Right ventricle myocardium inferior (tissue), 1 donor: ENCODE results near the gene CST7. TPM values are rescaled to one million over a fixed set of nuclear protein-coding genes. Genes with fewer than 3 reads are reported as not detected.
"Not testable (repeated sequence)": the region's sequence is repeated elsewhere in the genome, so short reads cannot be mapped to it uniquely, and the experiment has no call there.

ENCODE experiments used
- ATAC-seq: fragments of 200-7000 bp; cut with Tn5 transposase; one replicate; pipeline ENCODE4 v1.9.1; 2020; ENCODE audit warnings: mild to moderate bottlenecking, moderate library complexity
- DNase-seq: peaks from one replicate; pipeline ENCODE4 v3.0.0; 2021; ENCODE audit errors: missing footprints
- intact Hi-C: fragments of 100-400 bp; cut with DNase I; formaldehyde crosslinking; loops from one replicate; pipeline ENCODE4 v1.11.0; 2022
- total RNA-seq: library from RNA; stranded (reverse); fragmentation: NEBNext Ultra II Directional; extraction: Animal tissue kit (Norgen Biotek cat#: 25700); gene quantifications from one replicate; pipeline ENCODE4 v1.2.1, GENCODE V29; 2021
- donor health status: DM: no; HTN: yes; CAD: no; lungs with severe emphysema.

The CST7 gene
- total RNA-seq, 1 donor from 2014 or later, result 1.4 TPM

DNA sequence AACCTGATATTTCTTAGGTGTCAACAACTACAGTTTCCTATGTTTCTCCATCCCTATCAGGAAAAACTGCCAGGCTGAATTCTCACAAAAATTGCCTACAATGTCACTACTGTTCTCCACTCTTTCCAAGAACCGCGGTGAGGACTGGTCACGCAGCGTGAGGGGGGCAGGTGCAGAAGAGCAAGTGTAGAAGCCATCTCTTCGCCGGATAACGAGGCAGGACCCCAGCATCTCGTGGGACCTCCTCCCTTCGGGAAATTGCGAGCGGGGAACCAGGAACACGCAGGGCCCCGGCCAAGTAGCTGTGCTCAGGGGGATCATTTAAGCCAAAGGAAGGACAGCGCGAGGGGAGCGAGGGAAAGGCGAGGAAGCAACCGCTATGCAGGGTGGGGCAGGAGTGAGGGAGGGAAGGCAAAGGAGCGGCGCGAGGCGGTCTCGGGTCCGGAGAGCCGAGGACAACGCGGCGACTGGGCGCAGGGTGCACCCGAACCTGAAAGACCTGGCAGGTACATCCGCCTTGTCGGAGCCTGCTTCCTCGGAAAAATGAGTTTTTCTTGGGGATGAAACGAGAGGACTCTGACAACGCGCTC lies 42.9 kb downstream of the CST7 start:
- DNase-seq, result no peak
- intact Hi-C loops, result loop anchor here (2.0 to 5.0 kb wide), 2 partner anchors 200 to 399 kb away; partner anchors contain the start of gene ABHD12
- ATAC-seq, result no peak

GRCh38 chr20:24992487-24993205 lies 43.6 kb downstream of the CST7 start, which contains the start of gene APMAP:
Gene APMAP (minus strand): TSS chr20:24992751. CDS start chr20:24992688, 63 bp downstream.
- ATAC-seq (peak; percentile 97), DNase-seq (peak; percentile 99)
- intact Hi-C loops, result loop anchor here (2.0 to 5.0 kb wide), 2 partner anchors 200 to 398 kb away; partner anchors contain the start of gene ABHD12

GRCh38 chr20:24993337-24994185 lies 44.5 kb downstream of the CST7 start:
- intact Hi-C loops, result loop anchor here (2.0 to 5.0 kb wide), 3 partner anchors 69 to 397 kb away; partner anchors contain the start of gene ABHD12
- ATAC-seq, result peak; percentile 9
- no peak for DNase-seq

GRCh38 chr20:24994186-24994465 lies 45.1 kb downstream of the CST7 start:
- DNase-seq, result no peak
- intact Hi-C loops, result loop anchor here (2.0 to 5.0 kb wide), 2 partner anchors 69 to 198 kb away; no protein-coding TSS in a partner anchor
- no peak for ATAC-seq

DNA sequence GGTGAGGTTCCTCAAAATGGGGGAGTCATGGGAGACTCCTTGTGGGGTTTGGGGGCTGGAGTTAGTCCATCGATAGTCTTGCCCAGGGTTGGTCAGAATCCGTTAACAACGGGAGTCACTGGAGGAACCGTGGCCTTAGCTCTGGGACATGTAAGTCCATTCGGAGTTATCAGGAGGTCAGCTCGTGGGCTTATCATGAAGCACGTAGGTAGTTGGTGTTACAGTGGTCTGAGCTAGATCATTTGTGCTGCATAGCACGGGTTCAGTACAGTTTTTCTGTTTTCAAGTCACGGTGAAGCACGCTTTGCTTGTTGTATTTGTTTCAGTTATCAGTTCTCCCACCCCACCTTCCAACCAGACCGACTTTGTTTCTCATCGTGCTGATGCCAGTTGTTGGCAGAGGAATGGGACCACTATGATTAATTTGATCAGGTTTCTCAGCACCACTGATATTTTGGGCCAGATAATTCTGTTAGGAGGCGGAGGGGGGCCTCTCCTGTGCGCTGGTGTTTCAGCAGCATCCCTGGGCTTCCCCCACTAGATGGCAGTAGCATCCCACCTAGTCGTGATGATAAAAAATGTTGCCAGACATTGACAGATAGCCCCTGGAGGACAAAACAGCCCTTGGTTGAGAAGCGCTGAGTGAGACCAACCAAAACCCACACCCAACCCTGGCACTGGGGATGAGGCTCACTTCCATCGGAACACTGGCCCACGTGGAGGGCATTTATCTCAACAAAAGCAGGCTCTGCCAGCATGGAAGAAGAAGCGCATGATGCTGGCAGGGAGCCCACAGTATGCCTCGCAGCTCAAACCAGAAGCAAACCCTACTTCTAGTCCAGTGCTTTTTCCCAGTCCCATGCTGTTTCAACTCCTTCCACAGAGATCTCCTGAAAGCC lies 45.6 kb downstream of the CST7 start:
- peak; percentile 83 for DNase-seq
- intact Hi-C loops, result loop anchor here (1.0 to 5.0 kb wide), 5 partner anchors 68 to 253 kb away; partner anchors contain the start of gene PYGB
- ATAC-seq, result peak; percentile 71

- DNase-seq, result no peak
- intact Hi-C loops, result loop anchor here (1.0 to 5.0 kb wide), 4 partner anchors 67 to 251 kb away; partner anchors contain the start of gene PYGB
- no peak for ATAC-seq
Observed at GRCh38 chr20:24995741-24996448, 46.8 kb downstream of the CST7 start.

DNA sequence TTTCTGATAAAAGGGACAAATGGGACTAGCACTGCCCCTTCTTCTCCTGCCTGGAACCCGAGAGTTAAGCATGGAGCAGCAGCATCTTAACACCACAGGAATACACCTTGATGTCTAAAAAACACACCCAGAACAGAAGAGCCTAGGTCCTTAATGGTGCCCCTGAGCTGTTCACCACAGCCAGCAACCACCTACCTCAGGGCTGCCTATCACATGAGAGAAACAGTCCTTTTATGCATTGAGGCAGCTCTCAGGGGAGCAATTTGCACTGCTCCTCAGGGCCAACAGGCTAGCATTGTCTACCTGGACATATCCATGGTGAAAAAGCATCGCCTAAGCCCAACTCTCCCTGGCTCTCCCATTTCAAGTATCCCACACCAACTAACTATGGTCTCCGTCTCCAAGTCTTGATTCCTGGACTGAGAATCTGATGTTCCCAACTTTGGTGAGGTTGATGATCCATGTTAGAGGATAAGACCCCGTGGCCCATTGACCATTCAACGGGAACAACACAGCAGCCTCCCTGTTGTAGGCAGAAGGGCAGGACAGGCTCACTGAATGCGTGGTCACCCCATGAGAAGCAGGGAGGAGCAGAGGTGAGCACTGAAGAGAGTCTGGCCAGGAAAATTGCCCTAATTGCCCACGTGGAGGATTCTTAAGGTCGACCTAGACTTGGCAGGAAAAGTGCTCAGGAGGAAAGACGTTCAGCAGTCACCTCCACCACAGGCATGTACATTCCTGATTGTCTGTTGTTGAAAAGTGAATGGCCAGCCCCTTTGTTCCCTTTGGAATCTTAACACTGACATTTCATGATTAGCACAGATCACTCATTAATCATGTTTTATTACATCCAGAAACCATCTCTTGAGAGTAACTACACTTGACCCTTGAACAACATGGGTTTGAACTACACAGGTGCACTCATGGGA lies 47.6 kb downstream of the CST7 start:
- intact Hi-C loops, result loop anchor here (5.0 kb wide), 1 partner anchor 251 kb away; the partner anchor contains the start of gene PYGB
- ATAC-seq (no peak), DNase-seq (no peak)

GRCh38 chr20:24998121-24998520 lies 49.1 kb downstream of the CST7 start:
- ATAC-seq (no peak), DNase-seq (no peak)
- intact Hi-C loops, result loop anchor here (5.0 kb wide), 1 partner anchor 249 kb away; the partner anchor contains the start of gene PYGB

- ATAC-seq (peak; percentile 74), DNase-seq (no peak)
- intact Hi-C loops, result loop anchor here (5.0 kb wide), 1 partner anchor 248 kb away; the partner anchor contains the start of gene PYGB
Observed at GRCh38 chr20:24998631-24999445, 49.8 kb downstream of the CST7 start.

DNA sequence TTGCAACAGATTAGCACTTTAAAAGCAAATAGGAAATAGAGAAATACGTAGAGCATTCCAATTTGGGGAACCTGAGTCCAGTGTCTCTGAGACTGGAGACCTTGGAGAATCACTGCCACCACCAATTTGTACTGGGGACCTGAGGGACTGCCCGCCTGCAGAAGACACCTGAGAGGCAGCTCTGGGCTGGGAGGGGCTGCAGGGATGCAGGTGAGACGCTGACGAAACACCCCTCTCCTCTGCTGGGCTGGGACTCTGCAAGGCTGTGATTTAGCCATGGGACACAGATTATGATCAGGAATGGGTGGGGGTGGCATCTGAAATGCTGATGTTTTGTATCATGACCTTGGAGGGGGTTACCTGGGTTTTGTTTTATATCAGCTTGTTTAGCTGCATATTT lies 50.5 kb downstream of the CST7 start:
- intact Hi-C loops, result loop anchor here (5.0 kb wide), 1 partner anchor 248 kb away; the partner anchor contains the start of gene PYGB
- DNase-seq (no peak), ATAC-seq (no peak)

- peak; percentile 83 for DNase-seq
- intact Hi-C loops, result no loop called here
- ATAC-seq, result peak; percentile 45
Observed at GRCh38 chr20:25000268-25000801, 51.3 kb downstream of the CST7 start.

GRCh38 chr20:25001323-25001722 lies 52.3 kb downstream of the CST7 start:
- intact Hi-C loops, ATAC-seq, DNase-seq: not testable (repeated sequence)

DNA sequence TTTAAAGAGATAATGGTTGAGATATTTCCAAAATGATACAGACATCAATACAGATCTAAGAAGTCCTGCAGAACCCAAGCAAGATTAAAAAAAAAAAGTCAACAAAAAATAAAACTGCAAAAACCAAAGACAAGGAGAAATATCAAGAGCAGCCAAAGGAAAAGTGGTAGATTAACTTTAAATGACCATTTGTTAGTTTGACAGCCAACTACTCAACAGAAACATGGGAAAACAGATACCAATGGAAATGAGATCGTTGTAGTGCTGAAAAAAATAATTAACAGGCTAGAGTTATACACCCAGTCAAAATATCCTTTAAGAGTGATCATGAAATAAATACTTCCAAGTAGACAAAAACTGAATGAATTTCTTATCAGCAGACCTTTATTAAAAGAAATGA lies 53.9 kb downstream of the CST7 start:
- intact Hi-C loops, result no loop called here
- ATAC-seq (no peak), DNase-seq (no peak)

- intact Hi-C loops, result no loop called here
- no peak for DNase-seq
- peak; percentile 54 for ATAC-seq
Observed at GRCh38 chr20:25005220-25005619, 56.2 kb downstream of the CST7 start.

DNA sequence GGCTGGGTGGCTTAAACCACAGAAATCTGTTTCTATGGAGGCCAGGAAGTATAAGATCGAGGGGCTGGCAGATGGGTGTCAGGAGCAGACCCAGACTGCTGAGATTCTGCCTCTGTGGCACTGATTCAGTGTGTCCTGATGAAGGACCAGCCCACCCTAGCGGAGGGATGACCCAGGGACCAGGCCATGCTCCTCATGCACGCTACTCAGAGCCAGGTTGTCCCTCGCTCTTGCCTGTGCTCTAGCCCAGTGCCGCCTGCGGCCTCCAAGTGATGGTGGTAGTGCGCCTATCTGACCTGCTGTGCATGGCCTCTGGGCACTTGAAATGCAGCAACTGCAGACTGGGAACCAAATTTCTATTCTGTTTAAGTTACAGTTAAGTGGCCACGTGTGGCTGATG lies 56.6 kb downstream of the CST7 start:
- intact Hi-C loops, result no loop called here

More for the DNA sequence above, 56.6 kb downstream of the CST7 start:
- ATAC-seq (no peak), DNase-seq (no peak)
